Midbrain (tissue), 1 donor: ENCODE measurements around the gene ITPR2.
A peak's percentile ranks its signal among the peaks of the same experiment; 100 is the strongest.
"Not testable (repeated sequence)": the region's sequence is repeated elsewhere in the genome, so short reads cannot be mapped to it uniquely, and the experiment has no call there.

Experiments used
- DNase-seq: peaks from one replicate; lab custom pipeline; 2025; lab: John Stamatoyannopoulos, UW

Gene ITPR2

DNA sequence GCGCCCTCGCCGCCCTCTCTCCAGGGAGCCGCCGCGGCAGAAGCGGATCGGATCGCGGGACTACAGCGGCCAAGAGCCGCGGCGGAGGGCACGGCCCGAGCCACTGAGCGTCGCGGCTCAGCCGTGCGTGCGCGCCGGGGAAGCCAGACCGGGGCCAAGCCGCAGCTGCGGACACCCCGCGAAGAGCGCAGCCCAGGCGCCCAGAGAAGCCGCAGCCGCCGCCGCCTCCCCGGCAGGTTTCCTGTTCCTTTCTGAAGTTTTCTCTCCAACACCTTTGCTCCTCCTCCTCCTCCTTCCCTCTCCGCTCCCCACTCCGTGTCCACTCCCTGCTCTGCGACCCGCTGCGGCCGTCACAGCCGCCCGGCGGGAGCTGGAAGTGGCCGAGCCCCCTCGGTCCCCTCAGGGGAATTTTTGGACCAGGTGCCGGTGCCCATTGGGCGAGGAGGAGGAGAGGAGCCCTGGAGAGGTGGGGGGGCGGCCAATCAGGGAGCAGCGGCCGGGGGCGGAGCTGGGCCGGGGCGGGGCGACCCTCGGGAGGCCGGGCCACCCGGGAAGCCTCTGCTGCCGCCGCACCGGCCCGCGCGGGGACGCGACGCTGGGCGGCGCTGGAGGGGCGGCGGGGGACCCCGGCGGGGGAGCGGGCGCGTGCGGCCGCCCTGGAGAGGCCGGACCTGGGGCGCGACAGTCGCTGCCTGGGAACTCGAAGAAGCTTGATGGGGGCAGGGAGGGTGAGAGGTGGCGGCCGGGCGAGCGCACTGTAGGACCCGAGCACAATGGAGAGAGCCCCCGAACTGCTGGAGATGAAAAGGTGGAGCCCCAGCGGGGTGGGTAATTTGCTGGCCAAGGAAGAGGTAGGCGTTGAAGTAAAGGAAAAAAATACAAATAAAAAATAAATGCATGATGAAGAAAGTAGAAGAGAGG lies at the start of gene ITPR2:
ITPR2 (minus strand) TSS at position 373 of the 921 bp plus-strand sequence. CDS start 413 bp downstream, outside the sequence.
- DNase-seq: peak; percentile 91

- no peak for DNase-seq
Measured at GRCh38 chr12:26880625-26881024, 47.6 kb upstream of the ITPR2 start.

GRCh38 chr12:26878661-26879119 lies 45.7 kb upstream of the ITPR2 start:
- DNase-seq: peak; percentile 23

DNA sequence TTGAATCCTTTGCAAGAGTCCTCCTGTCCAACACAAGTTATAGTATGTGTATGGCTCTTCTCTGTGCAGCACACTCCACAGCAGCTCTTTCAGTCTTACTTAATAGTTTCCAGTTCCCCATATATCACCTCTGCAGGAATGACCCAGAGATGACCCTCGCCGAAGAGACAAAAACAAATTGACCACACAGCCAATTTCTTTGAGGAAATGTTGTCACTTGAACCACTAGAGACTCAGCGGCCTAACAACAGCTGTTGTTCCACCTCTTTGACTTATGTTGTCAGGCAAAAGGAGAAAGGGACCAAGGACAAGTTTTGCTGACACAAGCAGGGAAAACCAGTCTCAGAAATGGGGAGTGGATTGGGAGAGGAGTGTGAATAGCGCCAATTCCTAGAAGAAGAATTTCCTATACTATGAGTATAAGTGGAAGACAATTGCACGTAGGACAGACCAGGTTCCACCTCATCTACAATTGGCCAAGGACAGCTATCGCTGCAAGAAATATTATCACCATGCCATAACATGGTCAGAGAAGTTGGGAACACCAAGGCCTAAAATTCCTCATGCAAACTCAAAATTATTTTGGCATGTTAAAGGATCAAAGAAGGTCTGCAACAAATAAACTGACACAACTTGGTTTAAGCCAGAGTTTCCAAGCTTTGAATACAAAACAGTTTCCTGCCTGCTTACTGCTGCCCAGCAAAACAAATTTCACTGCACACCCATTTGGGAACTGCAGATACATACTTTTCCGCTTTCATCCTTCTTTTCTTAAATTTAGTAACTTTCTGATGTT lies 41.7 kb upstream of the ITPR2 start:
- DNase-seq: no peak

GRCh38 chr12:26872625-26873024 lies 39.6 kb upstream of the ITPR2 start:
- DNase-seq: no peak

- no peak for DNase-seq
Measured at GRCh38 chr12:26871985-26872384, 39.0 kb upstream of the ITPR2 start.

DNA sequence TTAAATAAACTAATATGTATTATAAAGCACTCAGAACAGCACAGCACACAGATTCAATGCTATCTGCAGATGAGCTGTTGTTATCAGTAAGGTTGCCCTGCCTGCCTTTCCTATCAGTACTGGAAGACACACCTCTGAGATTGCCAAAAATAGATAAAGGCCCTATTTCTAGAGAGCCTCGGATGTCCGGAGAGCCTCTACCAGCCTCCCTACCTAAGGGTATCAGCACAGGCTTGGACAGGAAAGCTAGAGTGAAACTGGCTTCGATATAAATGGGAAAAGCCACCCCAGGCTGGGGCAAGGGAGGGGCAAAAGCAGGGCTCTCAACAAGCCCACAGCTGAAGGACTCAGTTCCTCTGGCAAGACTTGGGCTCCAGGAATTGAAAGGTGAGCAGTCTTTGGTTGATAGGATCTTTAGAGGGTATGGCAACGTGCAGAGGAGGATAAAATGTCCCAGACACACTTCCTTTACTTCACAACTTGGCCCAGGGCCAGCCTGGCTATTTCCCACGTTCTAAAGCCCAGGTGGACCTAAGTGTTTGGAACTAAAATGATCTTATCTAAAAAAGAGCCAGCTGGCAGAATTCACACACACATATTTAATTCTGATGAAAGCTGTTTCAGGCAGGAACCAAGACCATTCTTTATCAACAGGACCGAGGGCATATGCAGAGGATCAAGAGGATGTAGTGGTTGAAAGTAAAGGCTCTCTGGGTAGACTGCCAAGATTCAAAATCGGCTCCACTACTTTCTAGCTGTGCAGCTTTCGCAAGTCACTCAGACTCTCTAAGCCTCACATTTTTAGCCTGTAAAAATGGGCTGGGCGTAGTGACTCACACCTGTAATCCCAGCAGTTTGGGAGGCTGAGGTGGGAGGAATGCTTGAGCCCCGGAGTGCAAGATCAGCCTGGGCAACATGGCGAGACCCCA lies 37.8 kb upstream of the ITPR2 start:
- no peak for DNase-seq

DNA sequence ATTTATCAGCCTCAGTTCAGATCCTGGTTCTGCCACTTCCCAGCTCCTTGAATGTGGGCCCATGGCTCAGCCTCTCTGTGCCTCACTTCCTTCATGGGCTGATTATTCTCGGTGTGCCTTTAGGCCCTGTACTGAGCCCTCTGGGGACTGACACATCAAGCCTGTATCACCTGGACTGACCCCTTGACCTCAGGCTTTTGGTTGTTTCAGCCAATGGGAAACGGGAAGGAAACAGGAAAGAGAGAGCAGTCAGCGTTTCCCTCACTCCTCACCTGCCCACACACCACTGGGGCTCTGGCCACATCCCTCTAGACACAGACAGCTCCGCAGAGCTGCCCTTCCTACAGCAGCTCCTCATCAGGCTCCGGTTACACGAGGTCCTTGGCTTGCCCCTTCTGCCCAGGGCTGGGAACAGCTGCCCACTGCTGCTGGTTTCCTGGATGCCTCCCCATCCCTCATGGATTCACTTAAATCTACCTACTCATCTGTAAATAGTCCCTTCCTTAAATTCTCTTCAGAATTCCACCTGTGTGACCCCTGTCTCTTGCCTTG lies 37.0 kb upstream of the ITPR2 start:
- DNase-seq: no peak

GRCh38 chr12:26869104-26869494 lies 36.1 kb upstream of the ITPR2 start:
- DNase-seq: no peak

GRCh38 chr12:26868447-26869103 lies 35.6 kb upstream of the ITPR2 start:
- DNase-seq: no peak

DNA sequence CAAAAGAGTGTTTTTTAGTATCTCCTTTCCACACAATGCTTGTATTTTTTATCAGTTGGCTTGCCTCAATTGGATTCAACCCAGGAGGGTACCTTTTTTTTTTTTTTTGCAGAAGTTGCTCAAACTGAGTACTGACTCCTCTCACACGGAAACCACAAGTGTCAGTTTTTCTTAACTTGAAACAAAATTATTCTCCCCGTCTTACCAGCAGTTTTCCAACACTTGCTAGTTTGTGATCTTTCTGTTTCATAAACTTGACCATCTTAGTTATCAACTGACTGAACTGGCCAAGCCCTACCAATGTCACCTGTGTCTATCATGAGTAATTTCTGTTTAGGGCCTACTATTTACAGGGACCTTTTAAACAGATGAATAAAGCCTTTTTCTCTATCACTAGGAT lies 34.1 kb upstream of the ITPR2 start:
- no peak for DNase-seq

- DNase-seq: no peak
Measured at GRCh38 chr12:26863515-26863914, 30.5 kb upstream of the ITPR2 start.

DNA sequence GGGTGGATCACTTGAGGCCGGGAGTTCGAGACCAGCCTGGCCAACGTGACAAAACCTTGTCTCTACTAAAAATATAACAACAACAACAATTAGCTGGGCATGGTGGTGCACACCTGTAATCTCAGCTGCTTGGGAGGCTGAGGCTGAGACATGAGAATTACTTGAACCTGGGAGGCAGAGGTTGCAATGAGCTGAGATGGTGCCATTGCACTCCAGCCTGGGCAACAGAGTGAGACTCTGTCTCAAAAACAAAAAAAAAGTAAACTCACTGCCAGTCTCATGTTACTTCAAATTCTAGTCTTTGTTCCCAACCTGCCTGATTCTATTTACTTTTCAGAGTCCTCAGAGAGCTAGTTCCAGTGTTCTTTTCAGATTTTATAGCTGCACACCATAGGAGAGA lies 29.8 kb upstream of the ITPR2 start:
- DNase-seq: not testable (repeated sequence)

- DNase-seq: no peak
Measured at GRCh38 chr12:26861690-26862089, 28.7 kb upstream of the ITPR2 start.

- no peak for DNase-seq
Measured at GRCh38 chr12:26857465-26858176, 24.6 kb upstream of the ITPR2 start.

GRCh38 chr12:26855337-26855736 lies 22.3 kb upstream of the ITPR2 start:
- no peak for DNase-seq

- no peak for DNase-seq
Measured at GRCh38 chr12:26854031-26854390, 21.0 kb upstream of the ITPR2 start.

- DNase-seq: peak; percentile 71
Measured at GRCh38 chr12:26853303-26854030, 20.5 kb upstream of the ITPR2 start.

GRCh38 chr12:26851031-26851809 lies 18.2 kb upstream of the ITPR2 start:
- DNase-seq: no peak
